ENCODE measurements around the gene RNF166. TPM values are rescaled to one million over a fixed set of nuclear protein-coding genes. Genes with fewer than 3 reads are reported as not detected.

Gene RNF166
- total RNA-seq, 1 experiment from 2014 or later = 26.5 TPM

- WGBS (ENCODE audit: extremely low coverage, insufficient read length, low lambda C conversion rate) = no CpG with 5 or more reads among the region's 22 CpGs
Measured at GRCh38 chr16:88647178-88648070, 58.8 kb downstream of the RNF166 start.

More at GRCh38 chr16:88647178-88648070, 58.8 kb downstream of the RNF166 start:
- no peak overlapping the region for H2BK20ac ChIP-seq (ENCODE audit: low read depth, low read length, poor library complexity, severe bottlenecking)
- H3K4me1 ChIP-seq (ENCODE audit: insufficient read depth, low read length) = no peaks in the 10 kb centered on the region; the same call in 1 of the 2 replicates
- no peak for DNase-seq
- H3K4ac ChIP-seq (ENCODE audit: low read depth, low read length) = no peak overlapping the region
- H4K20me1 ChIP-seq (ENCODE audit: control insufficient read depth, insufficient read depth, insufficient read length) = no peaks in the 10 kb centered on the region
- H4K5ac ChIP-seq (ENCODE audit: insufficient read length, low read depth, low read length) = no peak overlapping the region
- H4K8ac ChIP-seq (replicated peaks; ENCODE audit: insufficient read length, low read depth, low read length) = no peak overlapping the region
- H3K79me1 ChIP-seq (ENCODE audit: insufficient read depth, low read depth, low read length, poor library complexity, severe bottlenecking) = peaks cover 3% of the 10 kb centered on the region
- no peaks in the 10 kb centered on the region for H3K79me2 ChIP-seq (ENCODE audit: insufficient read depth, low read length)
- no peak overlapping the region for H4K91ac ChIP-seq (ENCODE audit: insufficient read length, low read depth, low read length)
- H2BK5ac ChIP-seq (ENCODE audit: insufficient read length, low read length) = no peak overlapping the region
- no peak for TF ChIP-seq CTCF (conservative IDR thresholded peaks at IDR 0.05)
- H2BK120ac ChIP-seq (ENCODE audit: low read depth, low read length, poor library complexity, severe bottlenecking) = no peak overlapping the region
- Mint-ChIP-seq H3K27ac (peak overlapping the region in 1 of 3 experiments; percentile 22; a peak in 1 of 7 replicates), H3K4me3 (no peak overlapping the region), H3K36me3 (ENCODE audit: insufficient read depth in 1 of 3, low read depth in 3 of 3) (peaks cover 6 to 20% (median 17%) of the 10 kb centered on the region in 3 experiments; a peak in 6 of 7 replicates), H3K4me1 (peaks cover 8 to 12% of the 10 kb centered on the region in 2 experiments), H3K9me3 (no peaks in the 10 kb centered on the region; a peak in 1 of 5 replicates), H3K27me3 (ENCODE audit: low read depth) (no peaks in the 10 kb centered on the region)
- no peak overlapping the region for H2BK12ac ChIP-seq (ENCODE audit: insufficient read length, low read depth, low read length)
- peaks cover 17% of the 10 kb centered on the region for H3K23me2 ChIP-seq (ENCODE audit: insufficient read length, low read depth, low read length, poor library complexity, severe bottlenecking)
- H3K23ac ChIP-seq (ENCODE audit: insufficient read length, low read depth, low read length) = no peak overlapping the region
- H3K9me3 ChIP-seq (ENCODE audit: control insufficient read depth, low read depth, low read length) = no peaks in the 10 kb centered on the region
- H2AK5ac ChIP-seq (ENCODE audit: insufficient read length, low read length) = no peak overlapping the region
- H3K9ac ChIP-seq (ENCODE audit: extremely low read depth, insufficient read length, low read length) = no peak overlapping the region
- no peak overlapping the region for H2AFZ ChIP-seq (ENCODE audit: low read length)
- H3K4me2 ChIP-seq (ENCODE audit: insufficient read depth, insufficient read length, low read length) = no peak overlapping the region
- no peak overlapping the region for H2BK15ac ChIP-seq (ENCODE audit: low read depth, low read length)
- no peaks in the 10 kb centered on the region for H3K27me3 ChIP-seq (ENCODE audit: insufficient read depth, low read length)
- H3T11ph ChIP-seq (ENCODE audit: low read length) = no peak overlapping the region
- no peak overlapping the region for H3K56ac ChIP-seq (ENCODE audit: insufficient read length, low read depth, low read length)
- no peak overlapping the region for H3K27ac ChIP-seq (ENCODE audit: insufficient read length, low read depth, low read length)
- H3K14ac ChIP-seq (ENCODE audit: insufficient read depth, low read length) = no peak overlapping the region
- no peak overlapping the region for H3K18ac ChIP-seq (ENCODE audit: insufficient read length, low read depth, low read length)

Small RNAs within 50 kb of the gene (microRNA-seq; reads per million reads assigned to microRNA genes)
- not detected for gene MIR4722 (ENCODE audit: borderline microRNAs expressed)

Other genes starting within 250 kb of the RNF166 start
- 69.7 and 78.2 TPM in 2 replicates for gene ZC3H18, start 136.0 kb downstream of the RNF166 start, total RNA-seq (2021)
- gene IL17C, start 67.8 kb downstream of the RNF166 start, total RNA-seq (2021) = 0.29 and 0.31 TPM in 2 replicates
- gene CYBA, start 55.4 kb downstream of the RNF166 start, total RNA-seq (2021) = 153 and 160 TPM in 2 replicates
- 53.2 and 57.1 TPM in 2 replicates for gene MVD, start 43.3 kb downstream of the RNF166 start, total RNA-seq (2021)
- gene SNAI3, start 19.9 kb downstream of the RNF166 start, total RNA-seq (2021) = 3.2 and 3.7 TPM in 2 replicates
- gene CTU2, start 95 bp upstream of the RNF166 start, total RNA-seq (2021) = 31.5 and 32.8 TPM in 2 replicates
- 67.8 and 71.1 TPM in 2 replicates for gene PIEZO1, start 78.8 kb upstream of the RNF166 start, total RNA-seq (2021)
- 74.1 and 79.7 TPM in 2 replicates for gene CDT1, start 97.4 kb upstream of the RNF166 start, total RNA-seq (2021)
- gene APRT, start 105.5 kb upstream of the RNF166 start, total RNA-seq (2021) = 246 and 254 TPM in 2 replicates
- 20.0 and 20.3 TPM in 2 replicates for gene GALNS, start 150.5 kb upstream of the RNF166 start, total RNA-seq (2021)
- 90.3 and 102 TPM in 2 replicates for gene TRAPPC2L, start 150.7 kb upstream of the RNF166 start, total RNA-seq (2021)
- not detected in 2 replicates for gene PABPN1L, start 160.3 kb upstream of the RNF166 start, total RNA-seq (2021)

Data from H9 (cell line).